Activated CD8-positive, alpha-beta memory T cell treated with anti-CD3 and anti-CD28 coated beads, Interleukin-2, amount 50 U/mL, for 24 hours (primary cell): ENCODE data around the gene GJA3.

Experiments used
- DNase-seq: peaks from one replicate; pipeline ENCODE4 v3.0.0-alpha.2; 2020; ENCODE audit errors: extremely low read depth

The GJA3 gene

GRCh38 chr13:20128459-20128931, 32.4 kb downstream of the GJA3 start:
- no peak for DNase-seq

GRCh38 chr13:20127562-20128458, 33.0 kb downstream of the GJA3 start:
- DNase-seq = no peak

GRCh38 chr13:20127262-20127561, 33.6 kb downstream of the GJA3 start:
- no peak for DNase-seq

- DNase-seq = no peak
Measured at GRCh38 chr13:20126541-20127261, 34.2 kb downstream of the GJA3 start.

- DNase-seq = no peak
Measured at GRCh38 chr13:20125783-20126165, 35.1 kb downstream of the GJA3 start.

GRCh38 chr13:20125129-20125782, 35.6 kb downstream of the GJA3 start:
- no peak for DNase-seq

- DNase-seq = no peak
Measured at GRCh38 chr13:20124303-20124702, 36.5 kb downstream of the GJA3 start.

- DNase-seq = no peak
Measured at GRCh38 chr13:20121159-20121525, 39.7 kb downstream of the GJA3 start.

GRCh38 chr13:20119960-20120359, 40.9 kb downstream of the GJA3 start:
- DNase-seq = no peak

GRCh38 chr13:20118268-20119140, 42.3 kb downstream of the GJA3 start:
- no peak for DNase-seq

- no peak for DNase-seq
Measured at GRCh38 chr13:20116213-20116612, 44.6 kb downstream of the GJA3 start.

GRCh38 chr13:20114066-20114610, 46.7 kb downstream of the GJA3 start:
- no peak for DNase-seq

GRCh38 chr13:20109037-20109436, 51.8 kb downstream of the GJA3 start:
- DNase-seq = no peak

- DNase-seq = no peak
Measured at GRCh38 chr13:20106742-20107141, 54.1 kb downstream of the GJA3 start.

GRCh38 chr13:20105161-20105689, 55.6 kb downstream of the GJA3 start:
- no peak for DNase-seq

- no peak for DNase-seq
Measured at GRCh38 chr13:20102525-20103180, 58.2 kb downstream of the GJA3 start.

- DNase-seq = no peak
Measured at GRCh38 chr13:20101467-20102316, 59.2 kb downstream of the GJA3 start.

GRCh38 chr13:20099319-20099718, 61.5 kb downstream of the GJA3 start:
- no peak for DNase-seq

- no peak for DNase-seq
Measured at GRCh38 chr13:20093951-20094350, 66.9 kb downstream of the GJA3 start.

GRCh38 chr13:20090349-20090748, 70.5 kb downstream of the GJA3 start:
- DNase-seq = no peak
